A673 (cell line): ENCODE measurements around the gene PNPLA2. TPM values are rescaled to one million over a fixed set of nuclear protein-coding genes. Genes with fewer than 3 reads are reported as not detected.

Source experiments
- BruUV-seq: library from RNA; stranded (reverse); fragments of 400-500 nt; replicated peaks from 2 replicates; lab custom pipeline; 2021; lab: Mats Ljungman, UMichigan
- CTCF ChIA-PET: fragments of 300-600 bp; sonication (Branson Sonifier 250); formaldehyde crosslinking; loops from one replicate; lab custom pipeline; 2022; ENCODE audit warnings: antibody characterized with exemption; lab: Charles Lee
- POLR2A ChIA-PET: fragments of 300-600 bp; sonication (Branson Sonifier 250); formaldehyde crosslinking; loops from one replicate; lab custom pipeline; 2022; ENCODE audit warnings: antibody characterized with exemption; ENCODE audit not compliant: low non-redundant PET; lab: Charles Lee
- DNase-seq: peaks from one replicate; pipeline ENCODE4 v3.0.0-alpha.2; 2015; ENCODE audit warnings: low spot score
- H3K27ac ChIP-seq: fragments of 200-600 bp; sonication (generic); 2 replicates; pipeline ENCODE4 v1.5.1; 2016; ENCODE audit warnings: mixed run types, low read depth, mild to moderate bottlenecking, mixed read lengths, antibody characterized with exemption, low read length; ENCODE audit not compliant: poor library complexity, severe bottlenecking
- H3K27me3 ChIP-seq: fragments of 200-600 bp; sonication (generic); replicated peaks from 2 replicates; pipeline ENCODE4 v1.6.1; 2017; ENCODE audit warnings: mixed run types, low read depth, mild to moderate bottlenecking, mixed read lengths, antibody characterized with exemption, low read length; ENCODE audit not compliant: insufficient read depth, poor library complexity
- H3K36me3 ChIP-seq: fragments of 200-600 bp; sonication (generic); 2 replicates; pipeline ENCODE4 v1.6.1; 2016; ENCODE audit warnings: mixed run types, mild to moderate bottlenecking, mixed read lengths, antibody characterized with exemption, low read length; ENCODE audit not compliant: insufficient read depth, poor library complexity, severe bottlenecking
- H3K4me1 ChIP-seq: fragments of 200-600 bp; sonication (generic); 2 replicates; pipeline ENCODE4 v1.6.1; 2017; ENCODE audit warnings: mixed run types, mild to moderate bottlenecking, mixed read lengths, antibody characterized with exemption, low read length; ENCODE audit not compliant: insufficient read depth, poor library complexity, severe bottlenecking
- H3K4me3 ChIP-seq: fragments of 200-600 bp; sonication (generic); 2 replicates; pipeline ENCODE4 v1.5.1; 2016; ENCODE audit warnings: low read depth, mixed run types, mild to moderate bottlenecking, mixed read lengths, low read length; ENCODE audit not compliant: poor library complexity, severe bottlenecking
- H3K9me3 ChIP-seq: fragments of 200-600 bp; sonication (generic); 2 replicates; pipeline ENCODE4 v1.6.1; 2016; ENCODE audit warnings: mixed run types, low read depth, mild to moderate bottlenecking, mixed read lengths, antibody characterized with exemption, low read length; ENCODE audit not compliant: poor library complexity, severe bottlenecking
- CTCF ChIP-seq: fragments of 300-800, 200-600 bp; sonication (generic); conservative IDR thresholded peaks from 2 replicates; pipeline ENCODE4 v1.5.1; 2017; ENCODE audit warnings: low read depth, mild to moderate bottlenecking, antibody characterized with exemption, low read length, moderate library complexity, mixed read lengths
- EZH2 ChIP-seq: fragments of 200-600 bp; sonication (generic); IDR thresholded peaks from 2 replicates; pipeline ENCODE4 v1.6.1; 2017; ENCODE audit warnings: borderline replicate concordance, low read depth, mild to moderate bottlenecking, mixed read lengths, antibody characterized with exemption, low read length; ENCODE audit not compliant: poor library complexity, severe bottlenecking
- intact Hi-C: fragments of 100-400 bp; cut with micrococcal nuclease; formaldehyde crosslinking; loops from one replicate; pipeline ENCODE4 v1.10.0; 2022; ENCODE audit not compliant: unreplicated experiment
- total RNA-seq: library from RNA; stranded (reverse); gene quantifications from 2 replicates; pipeline ENCODE4 v1.2.3, GENCODE V29; 2021

PNPLA2 gene
- total RNA-seq, 1 experiment from 2014 or later, result 45.4 TPM

- POLR2A ChIA-PET, result no interaction called here
- DNase-seq, result no peak
- BruUV-seq, result no TSS peak
Observed at GRCh38 chr11:873706-874105, 55.0 kb downstream of the PNPLA2 start.

More at GRCh38 chr11:873706-874105, 55.0 kb downstream of the PNPLA2 start:
- H3K9me3 ChIP-seq, result no peaks in the 10 kb centered on the region
- H3K36me3 ChIP-seq, result no peaks in the 10 kb centered on the region
- H3K27me3 ChIP-seq, result no peaks in the 10 kb centered on the region
- CTCF ChIA-PET, result no interaction called here
- intact Hi-C loops, result no loop called here
- H3K27ac ChIP-seq, result no peak overlapping the region
- H3K4me1 ChIP-seq, result peaks cover 5% of the 10 kb centered on the region
- no peak overlapping the region for H3K4me3 ChIP-seq
- TF ChIP-seq EZH2, result no peak
- TF ChIP-seq CTCF, result no peak

Other genes with a start within 250 kb of the PNPLA2 start
- 40.2 and 43.0 TPM in 2 replicates for gene PHRF1, start 242.4 kb upstream of the PNPLA2 start, total RNA-seq
- 8.7 and 8.8 TPM in 2 replicates for gene IRF7, start 203.0 kb upstream of the PNPLA2 start, total RNA-seq
- gene CDHR5, start 194.0 kb upstream of the PNPLA2 start, total RNA-seq, result not detected in 2 replicates
- 1.1 TPM in 1 of 2 replicates, not detected in the other for gene SCT, start 191.7 kb upstream of the PNPLA2 start, total RNA-seq
- gene DRD4, start 181.6 kb upstream of the PNPLA2 start, total RNA-seq, result 3.0 and 3.7 TPM in 2 replicates
- gene DEAF1, start 123.7 kb upstream of the PNPLA2 start, total RNA-seq, result 56.3 and 56.7 TPM in 2 replicates
- 13.6 and 17.6 TPM in 2 replicates for gene TMEM80, start 123.1 kb upstream of the PNPLA2 start, total RNA-seq
- 0.66 and 0.90 TPM in 2 replicates for gene EPS8L2, start 112.7 kb upstream of the PNPLA2 start, total RNA-seq
- gene TALDO1, start 71.5 kb upstream of the PNPLA2 start, total RNA-seq, result 173 and 175 TPM in 2 replicates
- gene GATD1, start 41.4 kb upstream of the PNPLA2 start, total RNA-seq, result 81.3 and 82.9 TPM in 2 replicates
- 0.24 and 0.52 TPM in 2 replicates for gene CEND1, start 28.8 kb upstream of the PNPLA2 start, total RNA-seq
- gene SLC25A22, start 20.6 kb upstream of the PNPLA2 start, total RNA-seq, result 33.3 and 38.1 TPM in 2 replicates
- gene PIDD1, start 13.7 kb upstream of the PNPLA2 start, total RNA-seq, result 20.6 and 23.9 TPM in 2 replicates
- gene RPLP2, start 8.9 kb upstream of the PNPLA2 start, total RNA-seq, result 1,325 and 1,354 TPM in 2 replicates
- 0.90 and 1.1 TPM in 2 replicates for gene CRACR2B, start 9.0 kb downstream of the PNPLA2 start, total RNA-seq
- 123 and 127 TPM in 2 replicates for gene CD151, start 14.0 kb downstream of the PNPLA2 start, total RNA-seq
- gene POLR2L, start 23.6 kb downstream of the PNPLA2 start, total RNA-seq, result 88.7 and 117 TPM in 2 replicates
- gene TSPAN4, start 23.9 kb downstream of the PNPLA2 start, total RNA-seq, result 17.5 and 20.4 TPM in 2 replicates
- 101 and 105 TPM in 2 replicates for gene CHID1, start 91.9 kb downstream of the PNPLA2 start, total RNA-seq
- gene AP2A2, start 107.0 kb downstream of the PNPLA2 start, total RNA-seq, result 62.0 and 68.2 TPM in 2 replicates
- not detected in 2 replicates for gene MUC6, start 217.8 kb downstream of the PNPLA2 start, total RNA-seq